HepG2 (cell line): ENCODE data around the gene MSMP. TPM values are rescaled to one million over a fixed set of nuclear protein-coding genes. Genes with fewer than 3 reads are reported as not detected.

Experiments used
- ATAC-seq: fragments of 200-7000 bp; cut with Tn5 transposase; 3 replicates; pipeline ENCODE4 v1.9.1; 2020; ENCODE audit warnings: mild to moderate bottlenecking, moderate library complexity
- BruUV-seq: library from RNA; stranded (reverse); fragments of 400-500 nt; replicated peaks from 2 replicates; lab custom pipeline; 2021; lab: Mats Ljungman, UMichigan
- CTCF ChIA-PET: fragments of 300-600 bp; formaldehyde crosslinking; extraction: SDS; loops from one replicate; lab custom pipeline; 2021; ENCODE audit warnings: low total read pairs, inconsistent platforms, low intra/inter-chr PET ratio; lab: Yijun Ruan, JAX
- POLR2A ChIA-PET: fragments of 350-600 bp; sonication (Branson Sonifier 250); formaldehyde crosslinking; loops from one replicate; lab custom pipeline; 2020; ENCODE audit warnings: antibody characterized with exemption, inconsistent platforms; lab: Yijun Ruan, JAX
- DNase-seq: peaks from one replicate; pipeline ENCODE4 v3.0.0-alpha.2; 2015; ENCODE audit warnings: low spot score
- FAIRE-seq: peaks from 3 replicates; lab custom pipeline; 2011; peaks lifted over from hg19 to GRCh38; lab: Jason Lieb, UNC
- H2AFZ ChIP-seq: one replicate; pipeline ENCODE4 v1.6.1; 2011; ENCODE audit warnings: low read length, inconsistent platforms
- H3K27ac ChIP-seq: fragments of 300-600 bp; 3 replicates; pipeline ENCODE4 v1.8.0; 2011; ENCODE audit warnings: mixed run types, mild to moderate bottlenecking, mixed read lengths, low read length, inconsistent platforms; ENCODE audit not compliant: insufficient read depth; ENCODE audit errors: extremely low read length
- H3K27me3 ChIP-seq, 2 experiments: fragments of 200-600 bp in 1 of 2; 2 replicates in 1 of 2; 3 replicates in 1 of 2; pipeline versions ENCODE4 v1.6.0 to v1.8.0; 2011; ENCODE audit warnings: low read length in 2 of 2, mild to moderate bottlenecking in 2 of 2, moderate library complexity in 2 of 2, inconsistent platforms in 1 of 2; ENCODE audit not compliant: insufficient read depth in 2 of 2, control insufficient read depth in 1 of 2
- H3K36me3 ChIP-seq, 2 experiments: fragments of 200-600 bp in 1 of 2; replicated peaks in 1 of 2; 2 replicates in 1 of 2; 3 replicates in 1 of 2; pipeline versions ENCODE4 v1.5.1 to v1.8.0; 2011; ENCODE audit warnings: low read length in 2 of 2, inconsistent platforms in 1 of 2; ENCODE audit not compliant: insufficient read depth in 2 of 2, control insufficient read depth in 1 of 2
- H3K4me1 ChIP-seq: 2 replicates; pipeline ENCODE4 v1.5.1; 2012; ENCODE audit warnings: low read length, inconsistent platforms; ENCODE audit not compliant: insufficient read depth
- H3K4me2 ChIP-seq: 2 replicates; pipeline ENCODE4 v1.6.0; 2011; ENCODE audit warnings: low read depth, low read length, inconsistent platforms
- H3K4me3 ChIP-seq, 3 experiments: fragments of 200-600 bp in 1 of 3; sonication (generic), shearing (Covaris generic) in 1 of 3; replicated peaks in 1 of 3; 2 replicates each; pipeline ENCODE4 v1.5.1; 2011 to 2016; ENCODE audit warnings: low read length in 3 of 3, inconsistent platforms in 2 of 3, low read depth in 2 of 3, mild to moderate bottlenecking in 2 of 3, control low read depth in 1 of 3, mixed read lengths in 1 of 3; ENCODE audit not compliant: insufficient read depth in 1 of 3
- H3K79me2 ChIP-seq: one replicate; pipeline ENCODE4 v1.6.1; 2011; ENCODE audit warnings: low read length, inconsistent platforms; ENCODE audit not compliant: insufficient read depth
- H3K9ac ChIP-seq: 2 replicates; pipeline ENCODE4 v1.6.0; 2011; ENCODE audit warnings: mild to moderate bottlenecking, low read depth, low read length, inconsistent platforms; ENCODE audit not compliant: insufficient read depth
- H3K9me3 ChIP-seq: 2 replicates; pipeline ENCODE4 v1.5.1; 2012; ENCODE audit warnings: mild to moderate bottlenecking, low read length
- H4K20me1 ChIP-seq: 2 replicates; pipeline ENCODE4 v1.6.0; 2011; ENCODE audit warnings: inconsistent platforms, mild to moderate bottlenecking, low read length, moderate library complexity; ENCODE audit not compliant: insufficient read depth
- ARID4A ChIP-seq: sonication (generic); formaldehyde crosslinking; IDR thresholded peaks from 2 replicates; pipeline ENCODE4 v1.5.0; 2020; ENCODE audit warnings: mild to moderate bottlenecking, missing genetic modification reagents, borderline replicate concordance
- ATF7 ChIP-seq, 2 experiments: fragments of 450-650 bp in 1 of 2; sonication (generic) in 1 of 2; formaldehyde crosslinking in 1 of 2; IDR thresholded peaks; 2 replicates each; pipeline versions ENCODE4 v1.4.0 to v1.6.1; 2016 to 2020; ENCODE audit warnings: antibody characterized with exemption in 1 of 2, mild to moderate bottlenecking in 1 of 2, missing genetic modification reagents in 1 of 2
- BRCA1 ChIP-seq: sonication (generic); formaldehyde crosslinking; IDR thresholded peaks from 2 replicates; pipeline ENCODE4 v1.4.0; 2020; ENCODE audit warnings: missing genetic modification reagents
- FIP1L1 ChIP-seq: fragments of 200-400 bp; formaldehyde crosslinking; IDR thresholded peaks from 2 replicates; pipeline ENCODE4 v1.6.1; 2018; ENCODE audit warnings: low read depth, mild to moderate bottlenecking, low read length, moderate library complexity, borderline replicate concordance; ENCODE audit not compliant: insufficient read depth
- MAZ ChIP-seq, 2 experiments: sonication (generic) in 1 of 2; formaldehyde crosslinking in 1 of 2; IDR thresholded peaks; 2 replicates each; pipeline versions ENCODE4 v1.5.0 to v1.6.1; 2012 to 2020; ENCODE audit warnings: low read depth in 2 of 2, mild to moderate bottlenecking in 2 of 2, borderline replicate concordance in 1 of 2, improper control_type of control experiment in 1 of 2, low read length in 1 of 2, missing genetic modification reagents in 1 of 2, moderate library complexity in 1 of 2
- MEIS2 ChIP-seq: sonication (generic); formaldehyde crosslinking; IDR thresholded peaks from 2 replicates; pipeline ENCODE4 v1.9.0; 2021; ENCODE audit warnings: mild to moderate bottlenecking, missing genetic modification reagents
- MXI1 ChIP-seq: IDR thresholded peaks from 3 replicates; pipeline ENCODE4 v1.6.1; 2012; ENCODE audit warnings: low read depth, low read length, inconsistent platforms, borderline replicate concordance
- U2AF2 ChIP-seq: fragments of 200-400 bp; formaldehyde crosslinking; IDR thresholded peaks from 2 replicates; pipeline ENCODE4 v1.6.1; 2017; ENCODE audit warnings: low read depth, mild to moderate bottlenecking, low read length
- ZBTB21 ChIP-seq: sonication (generic); formaldehyde crosslinking; IDR thresholded peaks from 2 replicates; pipeline ENCODE4 v1.4.0; 2020; ENCODE audit warnings: missing genetic modification reagents
- ZNF18 ChIP-seq: sonication (generic); formaldehyde crosslinking; IDR thresholded peaks from 2 replicates; pipeline ENCODE4 v1.8.0; 2022; ENCODE audit warnings: mild to moderate bottlenecking, missing genetic modification reagents; ENCODE audit not compliant: insufficient replicate concordance
- ZNF557 ChIP-seq: sonication (generic); formaldehyde crosslinking; IDR thresholded peaks from 2 replicates; pipeline ENCODE4 v1.4.0; 2020; ENCODE audit warnings: missing genetic modification reagents
- ZNF563 ChIP-seq: sonication (generic); formaldehyde crosslinking; IDR thresholded peaks from 2 replicates; pipeline ENCODE4 v1.8.0; 2022; ENCODE audit warnings: mild to moderate bottlenecking, moderate library complexity, missing genetic modification reagents
- ZNF704 ChIP-seq: sonication (generic); formaldehyde crosslinking; IDR thresholded peaks from 2 replicates; pipeline ENCODE4 v1.8.1; 2023; ENCODE audit warnings: mild to moderate bottlenecking, inconsistent platforms, moderate library complexity, missing genetic modification reagents, borderline replicate concordance
- ZNF749 ChIP-seq: sonication (generic); formaldehyde crosslinking; IDR thresholded peaks from 2 replicates; pipeline ENCODE4 v1.8.0; 2022; ENCODE audit warnings: mild to moderate bottlenecking, missing genetic modification reagents, moderate library complexity, borderline replicate concordance
- ZNF781 ChIP-seq: sonication (generic); formaldehyde crosslinking; IDR thresholded peaks from 2 replicates; pipeline ENCODE4 v1.5.1; 2020; ENCODE audit warnings: borderline replicate concordance, mild to moderate bottlenecking, missing genetic modification reagents; ENCODE audit errors: not compliant biosample characterization
- WGBS: methylation state at CpG from one replicate; pipeline ENCODE4 v1.1.6; 2017; ENCODE audit warnings: low lambda C conversion rate; 5-methylcytosine and 5-hydroxymethylcytosine counted together
- in situ Hi-C: cut with HindIII; loops from 2 replicates; pipeline ENCODE4 v1.10.0; 2017; ENCODE audit warnings: low pct_unique_long_range_greater_than_20kb; ENCODE audit not compliant: extremely low pct_ligation_motif_present
- intact Hi-C: fragments of 100-400 bp; cut with micrococcal nuclease; formaldehyde crosslinking; loops from one replicate; pipeline ENCODE4 v1.10.0; 2022; ENCODE audit not compliant: unreplicated experiment
- polyA plus RNA-seq, 8 experiments: library from polyadenylated mRNA; depleted of rRNA in 3 of 8; stranded (reverse) in 7 of 8; unstranded in 1 of 8; fragments of >200 nt; fragmentation: Illumina TruSeq in 4 of 8; extraction: Trizol in 4 of 8; gene quantifications; 2 replicates each; pipeline versions ENCODE4 v1.2.1 to v1.2.3, GENCODE V29; 2011 to 2016; ENCODE audit warnings: low read depth in 4 of 8, missing spikeins in 1 of 8, mixed read lengths in 1 of 8; ENCODE audit not compliant: insufficient read depth in 1 of 8
- total RNA-seq, 5 experiments: library from RNA; depleted of rRNA; stranded (reverse); fragments of >200 nt; fragmentation: Illumina TruSeq; extraction: Trizol; gene quantifications; 2 replicates each; pipeline ENCODE4 v1.2.3, GENCODE V29; 2016; ENCODE audit warnings: low read depth in 1 of 5

The MSMP gene
- total and polyA plus RNA-seq, 2 of the 13 experiments (the other 11 are each of a cell fraction or from before 2014, with no cell fraction given): 0.24 to 0.46 TPM

GRCh38 chr9:35748242-35748857, 5.7 kb downstream of the MSMP start:
- Histone ChIP-seq H3K36me3 (peaks cover 18 to 42% of the 10 kb centered on the region in 2 experiments), H3K27me3 (no peaks in the 10 kb centered on the region; a peak in 2 of 5 replicates), H3K79me2 (peaks cover 51% of the 10 kb centered on the region), H3K9ac (peak overlapping the region; percentile 94), H2AFZ (no peak overlapping the region), H3K4me2 (peak overlapping the region; percentile 94), H3K4me3 (peak overlapping the region; percentile 95 to 99 (median 98)), H4K20me1 (peaks cover 39% of the 10 kb centered on the region), H3K4me1 (peaks cover 42% of the 10 kb centered on the region), H3K9me3 (no peaks in the 10 kb centered on the region), H3K27ac (peak overlapping the region; percentile 89)
- ATAC-seq (peak; percentile 4), FAIRE-seq (no peak), DNase-seq (no peak)
- CTCF ChIA-PET: no interaction called here
- no TSS peak for BruUV-seq
- in situ Hi-C loops: no loop called here
- intact Hi-C loops: loop anchor here (2.0 kb wide), 1 partner anchor 16 kb away; the partner anchor contains the start of genes CREB3 and TLN1
- POLR2A ChIA-PET: interaction anchor here (1.0 to 5.8 kb wide), 17 partner anchors 8 to 102 kb away, joined by 3 to 102 read pairs (median 9); partner anchors contain the start of genes ARHGEF39, CCDC107, CREB3 and HINT2
- WGBS: 0% methylated on average over 6 of the region's 24 CpGs
- TF ChIP-seq ARID4A (CRISPR knock-in tag) (no peak), ZNF704 (CRISPR knock-in tag) (no peak), MAZ (IDR thresholded peaks at IDR 0.05; ENCODE audit: borderline replicate concordance, low read depth, low read length) (no peak), MAZ (CRISPR knock-in tag; IDR thresholded peaks at IDR 0.05; ENCODE audit: low read depth) (no peak), MXI1 (no peak), BRCA1 (CRISPR knock-in tag) (0 out of 2 replicates have a peak, but pooled peaks have one; percentile 57), U2AF2 (no peak), MEIS2 (CRISPR knock-in tag) (peak; percentile 52), ATF7 (IDR thresholded peaks at IDR 0.05) (no peak), ATF7 (CRISPR knock-in tag; IDR thresholded peaks at IDR 0.05) (no peak), ZNF563 (CRISPR knock-in tag) (no peak), ZNF749 (CRISPR knock-in tag) (no peak), ZBTB21 (CRISPR knock-in tag) (no peak), ZNF781 (no peak), FIP1L1 (no peak), ZNF18 (CRISPR knock-in tag) (no peak), ZNF557 (CRISPR knock-in tag) (no peak)
